HCEC 1CT (cell line): ENCODE measurements around the gene C3orf85.

Experiments
- DNase-seq: peaks from one replicate; pipeline ENCODE4 v3.0.0-alpha.2; 2017

C3orf85 gene

GRCh38 chr3:109154979-109155378 is 18.5 kb downstream of the C3orf85 start:
- DNase-seq = no peak

GRCh38 chr3:109155828-109156227 is 19.3 kb downstream of the C3orf85 start:
- DNase-seq = no peak

- no peak for DNase-seq
These were observed 25.1 kb downstream of the C3orf85 start for GRCh38 chr3:109161487-109162123.

GRCh38 chr3:109165905-109166304 is 29.4 kb downstream of the C3orf85 start:
- no peak for DNase-seq

GRCh38 chr3:109171479-109171878 is 35.0 kb downstream of the C3orf85 start:
- DNase-seq = no peak

GRCh38 chr3:109175411-109175810 is 38.9 kb downstream of the C3orf85 start:
- no peak for DNase-seq

- no peak for DNase-seq
These were observed 40.2 kb downstream of the C3orf85 start for GRCh38 chr3:109176726-109177125.

GRCh38 chr3:109177908-109178307 is 41.4 kb downstream of the C3orf85 start:
- no peak for DNase-seq

GRCh38 chr3:109178708-109179107 is 42.2 kb downstream of the C3orf85 start:
- no peak for DNase-seq

- no peak for DNase-seq
These were observed 48.2 kb downstream of the C3orf85 start for GRCh38 chr3:109184726-109185125.

GRCh38 chr3:109187390-109187789 is 50.9 kb downstream of the C3orf85 start:
- DNase-seq = no peak

- no peak for DNase-seq
These were observed 52.2 kb downstream of the C3orf85 start for GRCh38 chr3:109188741-109189140.

GRCh38 chr3:109191421-109191820 is 54.9 kb downstream of the C3orf85 start:
- no peak for DNase-seq

GRCh38 chr3:109195815-109196214 is 59.3 kb downstream of the C3orf85 start:
- DNase-seq = no peak
